Fibroblast of lung (primary cell): ENCODE data around the gene CHD6. TPM values are rescaled to one million over a fixed set of nuclear protein-coding genes. Genes with fewer than 3 reads are reported as not detected.
A peak's percentile ranks its signal among the peaks of the same experiment; 100 is the strongest.

Source experiments
- DNase-seq, 2 donors: peaks; one replicate each; pipeline versions ENCODE4 v3.0.0 to v3.0.0-alpha.2; 2010; ENCODE audit warnings: low read depth in 2 of 2
- H2AFZ ChIP-seq: 2 replicates; pipeline ENCODE4 v1.5.1; 2012; ENCODE audit warnings: low read length, control low read depth, inconsistent platforms
- H3K27ac ChIP-seq: 2 replicates; pipeline ENCODE4 v1.5.1; 2011; ENCODE audit warnings: low read length, control low read depth; ENCODE audit not compliant: insufficient read depth
- H3K27me3 ChIP-seq: 2 replicates; pipeline ENCODE4 v1.5.1; 2011; ENCODE audit warnings: mild to moderate bottlenecking, low read length; ENCODE audit not compliant: control insufficient read depth, insufficient read depth
- H3K36me3 ChIP-seq: 2 replicates; pipeline ENCODE4 v1.5.1; 2011; ENCODE audit warnings: low read length; ENCODE audit not compliant: control insufficient read depth, insufficient read depth
- H3K4me1 ChIP-seq: 2 replicates; pipeline ENCODE4 v1.5.1; 2011; ENCODE audit warnings: low read length; ENCODE audit not compliant: control insufficient read depth, insufficient read depth; ENCODE audit errors: extremely low read depth
- H3K4me2 ChIP-seq: 2 replicates; pipeline ENCODE4 v1.5.1; 2011; ENCODE audit warnings: low read length, control low read depth; ENCODE audit not compliant: insufficient read depth; ENCODE audit errors: extremely low read depth
- H3K4me3 ChIP-seq, 4 experiments: fragments of 200-600 bp in 1 of 4; sonication (generic) in 1 of 4; replicated peaks in 1 of 4; 2 replicates each; pipeline ENCODE4 v1.5.1; 2011 to 2016; ENCODE audit warnings: low read length in 4 of 4, low read depth in 3 of 4, mild to moderate bottlenecking in 3 of 4, control low read depth in 2 of 4, inconsistent platforms in 1 of 4, mixed read lengths in 1 of 4; ENCODE audit not compliant: insufficient read depth in 1 of 4; ENCODE audit errors: control extremely low read depth in 1 of 4
- H3K79me2 ChIP-seq: 2 replicates; pipeline ENCODE4 v1.5.1; 2012; ENCODE audit warnings: mild to moderate bottlenecking, low read length, inconsistent platforms; ENCODE audit not compliant: control insufficient read depth, insufficient read depth
- H3K9ac ChIP-seq: 2 replicates; pipeline ENCODE4 v1.5.1; 2011; ENCODE audit warnings: mild to moderate bottlenecking, low read length, control low read depth; ENCODE audit not compliant: insufficient read depth
- H3K9me3 ChIP-seq: 2 replicates; pipeline ENCODE4 v1.5.1; 2012; ENCODE audit warnings: low read depth, low read length; ENCODE audit not compliant: control insufficient read depth, insufficient read depth
- H4K20me1 ChIP-seq: 2 replicates; pipeline ENCODE4 v1.5.1; 2011; ENCODE audit warnings: low read length; ENCODE audit not compliant: control insufficient read depth, insufficient read depth; ENCODE audit errors: extremely low read depth
- EZH2 ChIP-seq: IDR thresholded peaks from 2 replicates; pipeline ENCODE4 v1.5.1; 2012; ENCODE audit warnings: low read length, control low read depth, mild to moderate bottlenecking; ENCODE audit errors: missing control alignments
- polyA plus RNA-seq, 2 donors: library from polyadenylated mRNA; depleted of rRNA in 1 of 2; stranded (reverse) in 1 of 2; unstranded in 1 of 2; fragments of >200 nt; gene quantifications; 2 replicates each; pipeline ENCODE4 v1.2.1, GENCODE V29; 2011 to 2012; ENCODE audit warnings: missing spikeins in 1 of 2
- total RNA-seq: library from RNA; depleted of rRNA; stranded (reverse); fragments of >200 nt; gene quantifications from 2 replicates; pipeline ENCODE4 v1.2.1, GENCODE V29; 2014
- TF ChIP-seq, protein P1 (sequence below), 2 donors: IDR thresholded peaks in 1 of 2; conservative IDR thresholded peaks in 1 of 2; 1 replicate in 1 of 2; 2 replicates in 1 of 2; pipeline ENCODE4 v1.5.1; 2011 to 2012; ENCODE audit warnings: low read length in 2 of 2, control low read depth in 1 of 2, inconsistent platforms in 1 of 2, low read depth in 1 of 2, mild to moderate bottlenecking in 1 of 2

The CHD6 gene
- total and polyA plus RNA-seq, 2 donors (not counting 1 experiment from before 2014, with no cell fraction given): 13.4 to 25.9 TPM

DNA sequence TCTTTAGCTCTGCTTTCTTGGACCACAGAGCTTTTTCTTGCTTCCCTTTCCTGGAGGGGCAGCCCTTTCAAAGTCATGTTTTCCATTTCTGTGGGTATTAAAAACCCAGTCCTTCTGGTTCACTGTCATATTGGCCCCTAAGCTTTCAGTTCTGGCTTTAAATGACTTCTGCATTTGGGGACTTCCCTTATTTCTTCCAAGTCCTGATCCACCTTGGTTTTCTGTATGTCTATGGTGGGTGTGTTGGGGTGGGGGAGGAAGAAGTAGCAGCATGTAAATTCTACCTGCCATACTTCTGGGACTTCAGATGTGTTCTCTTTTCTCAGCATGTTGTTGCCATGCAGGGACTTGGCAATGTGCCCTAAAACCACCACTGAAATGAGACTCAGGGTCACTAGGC lies 174.5 kb downstream of the CHD6 start:
- Histone ChIP-seq H3K4me3 (no peak overlapping the region), H4K20me1 (no peaks in the 10 kb centered on the region), H3K27me3 (no peaks in the 10 kb centered on the region), H3K36me3 (peaks cover 2% of the 10 kb centered on the region), H3K27ac (no peak overlapping the region), H3K9me3 (no peaks in the 10 kb centered on the region), H2AFZ (no peak overlapping the region), H3K79me2 (no peaks in the 10 kb centered on the region), H3K4me2 (no peak overlapping the region), H3K9ac (no peak overlapping the region), H3K4me1 (no peaks in the 10 kb centered on the region)
- TF ChIP-seq EZH2: no peak
- DNase-seq: no peak

- peaks cover 2% of the 10 kb centered on the region for H3K36me3 ChIP-seq
- H3K9ac ChIP-seq: no peak overlapping the region
- no peaks in the 10 kb centered on the region for H3K4me1 ChIP-seq
- no peaks in the 10 kb centered on the region for H4K20me1 ChIP-seq
- no peaks in the 10 kb centered on the region for H3K9me3 ChIP-seq
- H3K4me3 ChIP-seq: no peak overlapping the region
- H3K27me3 ChIP-seq: no peaks in the 10 kb centered on the region
- TF ChIP-seq EZH2: no peak
- TF ChIP-seq, protein P1, sequence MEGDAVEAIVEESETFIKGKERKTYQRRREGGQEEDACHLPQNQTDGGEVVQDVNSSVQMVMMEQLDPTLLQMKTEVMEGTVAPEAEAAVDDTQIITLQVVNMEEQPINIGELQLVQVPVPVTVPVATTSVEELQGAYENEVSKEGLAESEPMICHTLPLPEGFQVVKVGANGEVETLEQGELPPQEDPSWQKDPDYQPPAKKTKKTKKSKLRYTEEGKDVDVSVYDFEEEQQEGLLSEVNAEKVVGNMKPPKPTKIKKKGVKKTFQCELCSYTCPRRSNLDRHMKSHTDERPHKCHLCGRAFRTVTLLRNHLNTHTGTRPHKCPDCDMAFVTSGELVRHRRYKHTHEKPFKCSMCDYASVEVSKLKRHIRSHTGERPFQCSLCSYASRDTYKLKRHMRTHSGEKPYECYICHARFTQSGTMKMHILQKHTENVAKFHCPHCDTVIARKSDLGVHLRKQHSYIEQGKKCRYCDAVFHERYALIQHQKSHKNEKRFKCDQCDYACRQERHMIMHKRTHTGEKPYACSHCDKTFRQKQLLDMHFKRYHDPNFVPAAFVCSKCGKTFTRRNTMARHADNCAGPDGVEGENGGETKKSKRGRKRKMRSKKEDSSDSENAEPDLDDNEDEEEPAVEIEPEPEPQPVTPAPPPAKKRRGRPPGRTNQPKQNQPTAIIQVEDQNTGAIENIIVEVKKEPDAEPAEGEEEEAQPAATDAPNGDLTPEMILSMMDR (conservative IDR thresholded peaks at IDR 0.05 in 1 of 2, IDR thresholded peaks at IDR 0.05 in 1 of 2; ENCODE audit: low read depth in 1 of 2, low read length in 2 of 2): no peak
- H2AFZ ChIP-seq: no peak overlapping the region
- H3K4me2 ChIP-seq: no peak overlapping the region
- DNase-seq: no peak
- no peaks in the 10 kb centered on the region for H3K79me2 ChIP-seq
- no peak overlapping the region for H3K27ac ChIP-seq
These were observed 177.3 kb downstream of the CHD6 start for GRCh38 chr20:41440882-41441281.

GRCh38 chr20:41437836-41438235 lies 180.3 kb downstream of the CHD6 start:
- Histone ChIP-seq H3K4me3 (no peak overlapping the region), H3K27ac (no peak overlapping the region), H3K4me1 (no peaks in the 10 kb centered on the region), H3K36me3 (no peaks in the 10 kb centered on the region), H3K27me3 (no peaks in the 10 kb centered on the region), H3K4me2 (no peak overlapping the region), H3K79me2 (no peaks in the 10 kb centered on the region), H4K20me1 (no peaks in the 10 kb centered on the region), H3K9ac (no peak overlapping the region), H2AFZ (no peak overlapping the region), H3K9me3 (no peaks in the 10 kb centered on the region)
- DNase-seq: peak in 1 of 2 donors; percentile 6
- TF ChIP-seq, protein P1 (conservative IDR thresholded peaks at IDR 0.05 in 1 of 2, IDR thresholded peaks at IDR 0.05 in 1 of 2; ENCODE audit: low read depth in 1 of 2, low read length in 2 of 2): no peak
- no peak for TF ChIP-seq EZH2
